ENCODE measurements around the gene ARID5B.
A peak's percentile ranks its signal among the peaks of the same experiment; 100 is the strongest.

ARID5B gene

DNA sequence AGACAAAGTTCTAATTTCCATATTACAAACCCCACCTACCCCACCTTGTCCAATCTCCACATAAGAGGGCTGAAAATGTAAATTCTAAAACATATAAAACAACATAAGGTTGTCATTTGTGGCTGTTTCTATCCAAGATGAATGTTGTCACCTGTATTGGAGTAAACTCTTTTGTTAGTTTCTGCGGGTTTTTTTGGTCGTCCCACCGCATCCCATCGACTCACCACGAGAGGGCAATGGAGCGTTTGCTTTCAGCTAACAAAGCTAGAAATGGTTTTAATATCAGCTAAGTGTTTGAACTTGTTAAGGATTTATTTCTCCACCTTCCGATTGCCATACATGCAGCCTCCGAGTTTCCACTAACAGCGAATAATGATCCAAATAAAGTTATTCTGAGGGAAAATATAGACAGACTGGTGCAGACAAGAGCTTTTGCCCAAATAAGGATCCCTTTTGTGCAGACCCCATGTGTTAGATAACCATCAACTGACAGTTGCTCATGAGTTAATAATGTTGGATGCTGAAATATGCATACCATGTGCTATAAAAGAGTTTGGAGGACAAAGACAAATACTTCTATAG is 137.2 kb downstream of the ARID5B start (continued):
- TF ChIP-seq ZNF274 (IDR thresholded peaks at IDR 0.05; ENCODE audit: low read length) (no peak), ZNF274 (tag by site-specific recombination; IDR thresholded peaks at IDR 0.05; ENCODE audit: borderline replicate concordance) (no peak), ZNF776 (tag by site-specific recombination; IDR thresholded peaks at IDR 0.05; ENCODE audit: borderline replicate concordance) (no peak), ZNF561 (tag by site-specific recombination; IDR thresholded peaks at IDR 0.05; ENCODE audit: borderline replicate concordance) (0 out of 2 replicates have a peak, but pooled peaks have one; percentile 32), ZBTB44 (tag by site-specific recombination; IDR thresholded peaks at IDR 0.05) (no peak), ZNF140 (tag by site-specific recombination; IDR thresholded peaks at IDR 0.05) (no peak), PRDM1 (tag by site-specific recombination; IDR thresholded peaks at IDR 0.05) (no peak), ZNF571 (tag by site-specific recombination; IDR thresholded peaks at IDR 0.05) (no peak), ZXDB (tag by site-specific recombination; IDR thresholded peaks at IDR 0.05) (peak; percentile 23; the same call in 1 of the 2 replicates), ZNF514 (tag by site-specific recombination; IDR thresholded peaks at IDR 0.05) (no peak), ZNF837 (tag by site-specific recombination; IDR thresholded peaks at IDR 0.05) (no peak), ZNF791 (tag by site-specific recombination; IDR thresholded peaks at IDR 0.05) (no peak), ZNF2 (tag by site-specific recombination; IDR thresholded peaks at IDR 0.05) (peak; percentile 63; the same call in 1 of the 2 replicates), KLF7 (tag by site-specific recombination; IDR thresholded peaks at IDR 0.05; ENCODE audit: borderline replicate concordance) (no peak), ZNF624 (tag by site-specific recombination; IDR thresholded peaks at IDR 0.05) (no peak), GLIS1 (tag by site-specific recombination; IDR thresholded peaks at IDR 0.05) (no peak), CTCF (tag by site-specific recombination; IDR thresholded peaks at IDR 0.05) (peak; percentile 56; the same call in 1 of the 2 replicates), MZF1 (tag by site-specific recombination; IDR thresholded peaks at IDR 0.05; ENCODE audit: borderline replicate concordance) (no peak)
- TF ChIP-seq, protein P1, sequence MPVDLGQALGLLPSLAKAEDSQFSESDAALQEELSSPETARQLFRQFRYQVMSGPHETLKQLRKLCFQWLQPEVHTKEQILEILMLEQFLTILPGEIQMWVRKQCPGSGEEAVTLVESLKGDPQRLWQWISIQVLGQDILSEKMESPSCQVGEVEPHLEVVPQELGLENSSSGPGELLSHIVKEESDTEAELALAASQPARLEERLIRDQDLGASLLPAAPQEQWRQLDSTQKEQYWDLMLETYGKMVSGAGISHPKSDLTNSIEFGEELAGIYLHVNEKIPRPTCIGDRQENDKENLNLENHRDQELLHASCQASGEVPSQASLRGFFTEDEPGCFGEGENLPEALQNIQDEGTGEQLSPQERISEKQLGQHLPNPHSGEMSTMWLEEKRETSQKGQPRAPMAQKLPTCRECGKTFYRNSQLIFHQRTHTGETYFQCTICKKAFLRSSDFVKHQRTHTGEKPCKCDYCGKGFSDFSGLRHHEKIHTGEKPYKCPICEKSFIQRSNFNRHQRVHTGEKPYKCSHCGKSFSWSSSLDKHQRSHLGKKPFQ (tag by site-specific recombination; IDR thresholded peaks at IDR 0.05) = no peak
- TF ChIP-seq, protein P2, sequence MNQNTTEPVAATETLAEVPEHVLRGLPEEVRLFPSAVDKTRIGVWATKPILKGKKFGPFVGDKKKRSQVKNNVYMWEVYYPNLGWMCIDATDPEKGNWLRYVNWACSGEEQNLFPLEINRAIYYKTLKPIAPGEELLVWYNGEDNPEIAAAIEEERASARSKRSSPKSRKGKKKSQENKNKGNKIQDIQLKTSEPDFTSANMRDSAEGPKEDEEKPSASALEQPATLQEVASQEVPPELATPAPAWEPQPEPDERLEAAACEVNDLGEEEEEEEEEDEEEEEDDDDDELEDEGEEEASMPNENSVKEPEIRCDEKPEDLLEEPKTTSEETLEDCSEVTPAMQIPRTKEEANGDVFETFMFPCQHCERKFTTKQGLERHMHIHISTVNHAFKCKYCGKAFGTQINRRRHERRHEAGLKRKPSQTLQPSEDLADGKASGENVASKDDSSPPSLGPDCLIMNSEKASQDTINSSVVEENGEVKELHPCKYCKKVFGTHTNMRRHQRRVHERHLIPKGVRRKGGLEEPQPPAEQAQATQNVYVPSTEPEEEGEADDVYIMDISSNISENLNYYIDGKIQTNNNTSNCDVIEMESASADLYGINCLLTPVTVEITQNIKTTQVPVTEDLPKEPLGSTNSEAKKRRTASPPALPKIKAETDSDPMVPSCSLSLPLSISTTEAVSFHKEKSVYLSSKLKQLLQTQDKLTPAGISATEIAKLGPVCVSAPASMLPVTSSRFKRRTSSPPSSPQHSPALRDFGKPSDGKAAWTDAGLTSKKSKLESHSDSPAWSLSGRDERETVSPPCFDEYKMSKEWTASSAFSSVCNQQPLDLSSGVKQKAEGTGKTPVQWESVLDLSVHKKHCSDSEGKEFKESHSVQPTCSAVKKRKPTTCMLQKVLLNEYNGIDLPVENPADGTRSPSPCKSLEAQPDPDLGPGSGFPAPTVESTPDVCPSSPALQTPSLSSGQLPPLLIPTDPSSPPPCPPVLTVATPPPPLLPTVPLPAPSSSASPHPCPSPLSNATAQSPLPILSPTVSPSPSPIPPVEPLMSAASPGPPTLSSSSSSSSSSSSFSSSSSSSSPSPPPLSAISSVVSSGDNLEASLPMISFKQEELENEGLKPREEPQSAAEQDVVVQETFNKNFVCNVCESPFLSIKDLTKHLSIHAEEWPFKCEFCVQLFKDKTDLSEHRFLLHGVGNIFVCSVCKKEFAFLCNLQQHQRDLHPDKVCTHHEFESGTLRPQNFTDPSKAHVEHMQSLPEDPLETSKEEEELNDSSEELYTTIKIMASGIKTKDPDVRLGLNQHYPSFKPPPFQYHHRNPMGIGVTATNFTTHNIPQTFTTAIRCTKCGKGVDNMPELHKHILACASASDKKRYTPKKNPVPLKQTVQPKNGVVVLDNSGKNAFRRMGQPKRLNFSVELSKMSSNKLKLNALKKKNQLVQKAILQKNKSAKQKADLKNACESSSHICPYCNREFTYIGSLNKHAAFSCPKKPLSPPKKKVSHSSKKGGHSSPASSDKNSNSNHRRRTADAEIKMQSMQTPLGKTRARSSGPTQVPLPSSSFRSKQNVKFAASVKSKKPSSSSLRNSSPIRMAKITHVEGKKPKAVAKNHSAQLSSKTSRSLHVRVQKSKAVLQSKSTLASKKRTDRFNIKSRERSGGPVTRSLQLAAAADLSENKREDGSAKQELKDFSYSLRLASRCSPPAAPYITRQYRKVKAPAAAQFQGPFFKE (tag by site-specific recombination; IDR thresholded peaks at IDR 0.05; ENCODE audit: borderline replicate concordance) = no peak

Data from HEK293 (cell line).